Panc1 (cell line): Measurements from ENCODE around the gene NAA80. TPM values are rescaled to one million over a fixed set of nuclear protein-coding genes. Genes with fewer than 3 reads are reported as not detected.

ENCODE experiments used
- ATAC-seq: fragments of 200-7000 bp; cut with Tn5 transposase; 2 replicates; pipeline ENCODE4 v1.9.1; 2020; ENCODE audit warnings: mild to moderate bottlenecking, moderate library complexity
- BruUV-seq: library from RNA; stranded (reverse); fragments of 400-500 nt; replicated peaks from 2 replicates; lab custom pipeline; 2021; lab: Mats Ljungman, UMichigan
- CTCF ChIA-PET: fragments of 300-600 bp; sonication (Branson Sonifier 250); formaldehyde crosslinking; loops from one replicate; lab custom pipeline; 2022; ENCODE audit warnings: antibody characterized with exemption; lab: Charles Lee
- POLR2A ChIA-PET: fragments of 300-600 bp; sonication (Branson Sonifier 250); formaldehyde crosslinking; loops from one replicate; lab custom pipeline; 2022; ENCODE audit warnings: antibody characterized with exemption; lab: Charles Lee
- DNase-seq: peaks from one replicate; pipeline ENCODE4 v3.0.0-alpha.2; 2010; ENCODE audit warnings: low read depth, low spot score
- H3K27ac ChIP-seq: 2 replicates; pipeline ENCODE4 v1.5.1; 2011; ENCODE audit warnings: mild to moderate bottlenecking, low read length, inconsistent platforms
- H3K27me3 ChIP-seq: fragments of 200-500 bp; sonication (Bioruptor generic); 2 replicates; pipeline ENCODE4 v1.6.0; 2014; ENCODE audit warnings: low read length, inconsistent platforms; ENCODE audit not compliant: control insufficient read depth, insufficient read depth
- H3K36me3 ChIP-seq: fragments of 200-500 bp; sonication (Bioruptor generic); 2 replicates; pipeline ENCODE4 v1.5.1; 2014; ENCODE audit warnings: inconsistent platforms, mild to moderate bottlenecking, low read length, moderate library complexity; ENCODE audit not compliant: control insufficient read depth, insufficient read depth
- H3K4me1 ChIP-seq: 2 replicates; pipeline ENCODE4 v1.5.1; 2011; ENCODE audit warnings: inconsistent platforms, mild to moderate bottlenecking, low read length, moderate library complexity; ENCODE audit not compliant: control insufficient read depth, insufficient read depth
- H3K4me3 ChIP-seq, 2 experiments: 2 replicates each; pipeline ENCODE4 v1.5.1; 2011 to 2012; ENCODE audit warnings: low read depth in 2 of 2, low read length in 2 of 2, mild to moderate bottlenecking in 2 of 2, inconsistent platforms in 1 of 2, moderate library complexity in 1 of 2
- H3K9me3 ChIP-seq: fragments of 200-500 bp; sonication (Bioruptor generic); 2 replicates; pipeline ENCODE4 v1.5.1; 2014; ENCODE audit warnings: low read depth, mild to moderate bottlenecking, inconsistent platforms, low read length, moderate library complexity; ENCODE audit not compliant: control insufficient read depth, insufficient read depth
- POLR2AphosphoS5 ChIP-seq: IDR thresholded peaks from 2 replicates; pipeline ENCODE4 v1.6.1; 2012; ENCODE audit warnings: mild to moderate bottlenecking, low read depth, low read length, moderate library complexity
- SIN3A ChIP-seq: IDR thresholded peaks from 2 replicates; pipeline ENCODE4 v1.6.1; 2012; ENCODE audit warnings: low read depth, mild to moderate bottlenecking, low read length, moderate library complexity, borderline replicate concordance; ENCODE audit not compliant: insufficient read depth
- TCF7L2 ChIP-seq: IDR thresholded peaks from 2 replicates; pipeline ENCODE4 v1.6.1; 2011; ENCODE audit warnings: mild to moderate bottlenecking, low read depth, low read length, inconsistent platforms
- in situ Hi-C: cut with HindIII; loops from 2 replicates; pipeline ENCODE4 v1.10.0; 2016; ENCODE audit warnings: low sequenced_read_pairs, low pct_unique_long_range_greater_than_20kb
- intact Hi-C: fragments of 100-400 bp; cut with micrococcal nuclease; formaldehyde crosslinking; loops from one replicate; pipeline ENCODE4 v1.10.0; 2022; ENCODE audit not compliant: unreplicated experiment
- total RNA-seq: library from RNA; stranded (reverse); gene quantifications from one replicate; pipeline ENCODE4 v1.2.1, GENCODE V29; 2021; ENCODE audit not compliant: unreplicated experiment
- TF ChIP-seq, protein P1 (sequence below): fragments of 450-650 bp; IDR thresholded peaks from 2 replicates; pipeline ENCODE4 v1.5.1; 2017; ENCODE audit warnings: mild to moderate bottlenecking
- TF ChIP-seq, protein P2 (sequence below), 2 experiments: IDR thresholded peaks; 2 replicates each; pipeline ENCODE4 v1.6.1; 2011 to 2012; ENCODE audit warnings: low read depth in 2 of 2, control low read depth in 1 of 2, low read length in 1 of 2, mild to moderate bottlenecking in 1 of 2, moderate library complexity in 1 of 2; ENCODE audit not compliant: insufficient read depth in 1 of 2

Gene NAA80
- total RNA-seq, 1 experiment from 2014 or later, result 7.2 TPM

DNA sequence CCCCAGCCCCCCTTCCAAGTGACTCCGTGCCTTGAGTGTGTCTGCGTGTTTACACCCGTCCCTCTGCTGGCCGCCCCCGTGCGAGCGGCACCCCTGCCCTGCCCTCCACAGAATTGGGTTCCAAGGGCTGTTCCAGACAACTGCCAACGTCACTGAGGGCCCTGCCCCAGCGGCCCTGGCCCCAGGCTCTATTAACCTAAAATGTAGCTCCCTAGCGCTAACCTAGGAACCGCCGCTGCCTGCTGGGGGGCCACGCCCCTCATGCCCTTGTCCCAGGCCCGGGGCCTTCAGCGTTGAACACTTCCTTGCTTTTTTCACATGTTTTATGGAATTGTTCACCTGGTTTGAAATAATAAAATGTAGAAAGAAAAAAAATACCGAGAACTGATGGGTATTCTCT is 40.2 kb downstream of the NAA80 start:
- Histone ChIP-seq H3K4me1 (peaks cover 9% of the 10 kb centered on the region), H3K4me3 (no peak overlapping the region), H3K27me3 (no peaks in the 10 kb centered on the region), H3K27ac (no peak overlapping the region), H3K9me3 (no peaks in the 10 kb centered on the region), H3K36me3 (no peaks in the 10 kb centered on the region)
- in situ Hi-C loops (no loop called here), intact Hi-C loops (no loop called here)
- no TSS peak for BruUV-seq
- ChIA-PET POLR2A (no interaction called here), CTCF (no interaction called here)
- TF ChIP-seq, protein P1, sequence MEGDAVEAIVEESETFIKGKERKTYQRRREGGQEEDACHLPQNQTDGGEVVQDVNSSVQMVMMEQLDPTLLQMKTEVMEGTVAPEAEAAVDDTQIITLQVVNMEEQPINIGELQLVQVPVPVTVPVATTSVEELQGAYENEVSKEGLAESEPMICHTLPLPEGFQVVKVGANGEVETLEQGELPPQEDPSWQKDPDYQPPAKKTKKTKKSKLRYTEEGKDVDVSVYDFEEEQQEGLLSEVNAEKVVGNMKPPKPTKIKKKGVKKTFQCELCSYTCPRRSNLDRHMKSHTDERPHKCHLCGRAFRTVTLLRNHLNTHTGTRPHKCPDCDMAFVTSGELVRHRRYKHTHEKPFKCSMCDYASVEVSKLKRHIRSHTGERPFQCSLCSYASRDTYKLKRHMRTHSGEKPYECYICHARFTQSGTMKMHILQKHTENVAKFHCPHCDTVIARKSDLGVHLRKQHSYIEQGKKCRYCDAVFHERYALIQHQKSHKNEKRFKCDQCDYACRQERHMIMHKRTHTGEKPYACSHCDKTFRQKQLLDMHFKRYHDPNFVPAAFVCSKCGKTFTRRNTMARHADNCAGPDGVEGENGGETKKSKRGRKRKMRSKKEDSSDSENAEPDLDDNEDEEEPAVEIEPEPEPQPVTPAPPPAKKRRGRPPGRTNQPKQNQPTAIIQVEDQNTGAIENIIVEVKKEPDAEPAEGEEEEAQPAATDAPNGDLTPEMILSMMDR, result no peak
- TF ChIP-seq POLR2AphosphoS5 (no peak), SIN3A (no peak), TCF7L2 (no peak)
- TF ChIP-seq, protein P2, sequence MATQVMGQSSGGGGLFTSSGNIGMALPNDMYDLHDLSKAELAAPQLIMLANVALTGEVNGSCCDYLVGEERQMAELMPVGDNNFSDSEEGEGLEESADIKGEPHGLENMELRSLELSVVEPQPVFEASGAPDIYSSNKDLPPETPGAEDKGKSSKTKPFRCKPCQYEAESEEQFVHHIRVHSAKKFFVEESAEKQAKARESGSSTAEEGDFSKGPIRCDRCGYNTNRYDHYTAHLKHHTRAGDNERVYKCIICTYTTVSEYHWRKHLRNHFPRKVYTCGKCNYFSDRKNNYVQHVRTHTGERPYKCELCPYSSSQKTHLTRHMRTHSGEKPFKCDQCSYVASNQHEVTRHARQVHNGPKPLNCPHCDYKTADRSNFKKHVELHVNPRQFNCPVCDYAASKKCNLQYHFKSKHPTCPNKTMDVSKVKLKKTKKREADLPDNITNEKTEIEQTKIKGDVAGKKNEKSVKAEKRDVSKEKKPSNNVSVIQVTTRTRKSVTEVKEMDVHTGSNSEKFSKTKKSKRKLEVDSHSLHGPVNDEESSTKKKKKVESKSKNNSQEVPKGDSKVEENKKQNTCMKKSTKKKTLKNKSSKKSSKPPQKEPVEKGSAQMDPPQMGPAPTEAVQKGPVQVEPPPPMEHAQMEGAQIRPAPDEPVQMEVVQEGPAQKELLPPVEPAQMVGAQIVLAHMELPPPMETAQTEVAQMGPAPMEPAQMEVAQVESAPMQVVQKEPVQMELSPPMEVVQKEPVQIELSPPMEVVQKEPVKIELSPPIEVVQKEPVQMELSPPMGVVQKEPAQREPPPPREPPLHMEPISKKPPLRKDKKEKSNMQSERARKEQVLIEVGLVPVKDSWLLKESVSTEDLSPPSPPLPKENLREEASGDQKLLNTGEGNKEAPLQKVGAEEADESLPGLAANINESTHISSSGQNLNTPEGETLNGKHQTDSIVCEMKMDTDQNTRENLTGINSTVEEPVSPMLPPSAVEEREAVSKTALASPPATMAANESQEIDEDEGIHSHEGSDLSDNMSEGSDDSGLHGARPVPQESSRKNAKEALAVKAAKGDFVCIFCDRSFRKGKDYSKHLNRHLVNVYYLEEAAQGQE (IDR thresholded peaks at IDR 0.05; ENCODE audit: insufficient read depth in 1 of 2, low read depth in 2 of 2, low read length in 1 of 2), result no peak
- ATAC-seq (no peak), DNase-seq (no peak)

DNA sequence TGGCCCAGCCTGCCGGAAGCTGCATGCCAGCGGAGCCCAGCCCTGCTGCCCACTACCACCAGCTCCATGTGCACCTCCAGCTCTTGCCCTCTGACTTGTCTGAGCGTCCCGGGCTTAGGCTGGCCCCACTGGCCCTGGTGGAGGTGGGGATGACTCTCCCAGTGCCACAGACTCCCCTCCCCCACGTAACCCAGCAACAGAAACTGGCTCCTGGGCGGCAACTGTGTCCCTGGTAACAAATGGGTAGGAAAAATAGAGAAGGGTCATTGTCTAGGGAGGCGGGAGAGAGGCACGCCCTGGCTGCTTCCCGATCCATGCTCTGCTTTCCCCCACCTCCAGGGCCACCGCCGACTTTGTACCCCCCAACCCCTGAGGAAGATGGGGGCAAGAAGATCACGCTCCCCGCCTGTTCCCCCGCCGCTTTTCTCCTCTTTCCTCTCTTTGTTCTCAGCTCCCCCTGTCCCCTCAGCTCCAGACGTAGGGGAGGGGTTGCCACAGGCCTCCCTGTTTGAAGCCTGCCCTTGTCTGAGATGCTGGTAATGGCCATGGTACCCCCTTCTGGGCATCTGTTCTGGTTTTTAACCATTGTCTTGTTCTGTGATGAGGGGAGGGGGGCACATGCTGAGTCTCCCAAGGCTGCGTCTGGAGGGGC is 41.0 kb downstream of the NAA80 start:
- intact Hi-C loops (no loop called here), in situ Hi-C loops (no loop called here)
- ChIA-PET POLR2A (no interaction called here), CTCF (no interaction called here)
- no TSS peak for BruUV-seq
- Histone ChIP-seq H3K4me3 (no peak overlapping the region), H3K36me3 (no peaks in the 10 kb centered on the region), H3K9me3 (no peaks in the 10 kb centered on the region), H3K27me3 (no peaks in the 10 kb centered on the region), H3K4me1 (peaks cover 9% of the 10 kb centered on the region), H3K27ac (no peak overlapping the region)
- DNase-seq (no peak), ATAC-seq (no peak)
- TF ChIP-seq, protein P2 (IDR thresholded peaks at IDR 0.05; ENCODE audit: insufficient read depth in 1 of 2, low read depth in 2 of 2, low read length in 1 of 2), result no peak
- no peak for TF ChIP-seq POLR2AphosphoS5
- TF ChIP-seq TCF7L2, result no peak
- TF ChIP-seq, protein P1, result no peak
- no peak for TF ChIP-seq SIN3A
